Effector memory CD8-positive, alpha-beta T cell (primary cell): Measurements from ENCODE around the gene ZBTB14.

Source experiments
- ATAC-seq: fragments of 150-1000 bp; cut with Tn5 transposase; replicated peaks from 2 replicates; pipeline ENCODE4 v1.10.0; 2021; ENCODE audit warnings: mild to moderate bottlenecking, moderate library complexity
- DNase-seq, 3 experiments: peaks; one replicate each; pipeline ENCODE4 v3.0.0; 2021
- H3K27ac Mint-ChIP-seq, 2 donors: one replicate each; pipeline ENCODE4 v1.8.0; 2022; ENCODE audit warnings: mild to moderate bottlenecking in 2 of 2, mixed read lengths in 2 of 2, moderate library complexity in 2 of 2
- H3K27me3 Mint-ChIP-seq, 2 donors: one replicate each; pipeline ENCODE4 v1.8.0; 2022; ENCODE audit warnings: mixed read lengths in 2 of 2
- H3K36me3 Mint-ChIP-seq: one replicate; pipeline ENCODE4 v1.8.0; 2022; ENCODE audit warnings: mild to moderate bottlenecking, moderate library complexity, mixed read lengths; ENCODE audit not compliant: insufficient read depth
- H3K4me1 Mint-ChIP-seq, 2 donors: one replicate each; pipeline ENCODE4 v1.8.0; 2022; ENCODE audit warnings: low read depth in 2 of 2, mixed read lengths in 2 of 2
- H3K4me3 Mint-ChIP-seq, 2 donors: one replicate each; pipeline ENCODE4 v1.8.0; 2022; ENCODE audit warnings: mild to moderate bottlenecking in 2 of 2, mixed read lengths in 2 of 2, moderate library complexity in 2 of 2
- H3K9me3 Mint-ChIP-seq, 2 donors: one replicate each; pipeline ENCODE4 v1.8.0; 2022; ENCODE audit warnings: mixed read lengths in 2 of 2
- total RNA-seq, 9 experiments: gene quantifications; one replicate each; lab custom pipeline; 2026; lab: John Stamatoyannopoulos, UW

Gene ZBTB14
- total RNA-seq = 23.3 to 72.2 (median 39.0) reads per million in 9 experiments

DNA sequence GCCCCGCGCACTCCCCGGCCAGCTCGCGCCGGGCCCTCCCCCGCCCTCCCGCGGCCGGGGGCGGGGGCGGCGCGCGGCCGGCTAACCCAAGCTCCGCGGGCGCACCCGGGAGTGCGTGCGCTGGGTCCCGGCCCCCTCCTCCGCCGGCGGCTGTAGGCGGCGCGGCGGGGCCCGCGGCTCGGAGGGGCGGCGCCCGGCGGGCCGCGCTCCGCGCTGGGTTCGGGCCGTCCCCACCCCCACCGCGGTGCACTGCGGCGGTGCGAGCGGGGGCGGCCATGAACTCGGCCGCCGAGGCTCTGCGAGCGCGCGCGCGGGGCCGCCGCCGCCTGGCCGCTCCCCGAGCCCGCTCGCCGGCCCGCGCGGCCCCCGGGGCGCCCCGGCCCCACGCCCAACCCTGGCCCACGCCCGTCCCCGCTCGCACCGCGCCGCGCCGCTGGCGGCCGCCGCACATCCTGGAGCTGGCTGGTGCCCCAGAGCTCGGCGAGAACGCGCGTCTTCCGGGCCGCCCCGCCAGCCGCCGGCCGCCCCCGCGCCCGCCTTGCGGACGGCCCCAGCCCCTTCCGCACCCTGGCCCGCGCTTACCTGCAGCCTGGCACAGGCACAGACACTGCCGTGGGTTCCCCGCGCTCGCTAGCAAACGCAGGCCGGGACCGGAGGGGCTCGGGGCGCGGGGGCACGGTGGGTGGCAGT lies at the start of gene ZBTB14:
TSS of gene ZBTB14 (minus strand) at position 496 of the 690 bp plus-strand sequence. CDS start 2,480 bp downstream, outside the sequence.
- peak; percentile 64 to 73 (median 73) for DNase-seq
- Mint-ChIP-seq H3K27me3 (peaks cover under 1 to 5% of the 10 kb centered on the region in 2 donors), H3K27ac (peak within 1 kb of the TSS; percentile 98 to 99), H3K4me3 (peak within 1 kb of the TSS; percentile 96 to 97), H3K9me3 (no peaks in the 10 kb centered on the region), H3K4me1 (peaks cover 11 to 38% of the 10 kb centered on the region in 2 donors), H3K36me3 (peaks cover 36% of the 10 kb centered on the region)
- ATAC-seq = peak; percentile 45

DNA sequence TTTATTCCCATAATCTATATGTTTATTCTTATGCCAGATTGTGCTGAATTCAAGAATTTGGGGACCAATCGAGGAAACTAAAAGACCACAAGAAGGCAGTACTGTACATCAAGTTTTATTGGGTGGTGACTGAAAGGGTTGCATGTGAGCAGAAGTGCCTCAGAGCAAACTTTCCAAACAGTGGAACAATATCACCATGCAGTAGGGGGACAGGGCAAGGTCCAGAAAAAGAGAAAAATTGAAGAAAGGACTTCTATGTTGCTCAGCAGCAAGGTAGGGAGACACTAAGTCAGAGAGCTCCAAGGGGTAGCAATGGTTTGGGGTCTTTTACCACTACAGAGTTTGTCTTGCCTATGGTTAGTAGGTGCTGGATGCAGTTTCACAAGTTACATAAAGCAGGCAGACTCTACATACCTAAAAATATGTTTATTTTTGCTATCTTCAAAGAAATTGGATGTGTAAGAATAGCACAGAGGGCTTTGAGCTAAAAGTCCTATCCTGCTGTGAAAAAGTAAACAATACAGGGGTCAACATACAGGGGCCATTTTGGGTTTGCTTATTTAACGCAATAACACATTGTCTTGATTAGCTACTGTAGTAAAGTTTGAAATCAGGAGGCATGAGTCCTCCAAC lies 43.8 kb upstream of the ZBTB14 start:
- Mint-ChIP-seq H3K4me1 (no peaks in the 10 kb centered on the region), H3K36me3 (no peaks in the 10 kb centered on the region), H3K9me3 (peaks cover 4 to 11% of the 10 kb centered on the region in 2 donors), H3K27ac (no peak overlapping the region), H3K4me3 (no peak overlapping the region), H3K27me3 (peaks cover 6% of the 10 kb centered on the region in 2 donors)
- ATAC-seq (no peak), DNase-seq (no peak)

GRCh38 chr18:5334456-5335075 lies 39.0 kb upstream of the ZBTB14 start:
- Mint-ChIP-seq H3K27me3 (no peaks in the 10 kb centered on the region), H3K9me3 (no peaks in the 10 kb centered on the region), H3K36me3 (no peaks in the 10 kb centered on the region), H3K27ac (no peak overlapping the region), H3K4me1 (no peaks in the 10 kb centered on the region), H3K4me3 (no peak overlapping the region)
- no peak for DNase-seq
- no peak for ATAC-seq

- Mint-ChIP-seq H3K4me3 (no peak overlapping the region), H3K9me3 (no peaks in the 10 kb centered on the region), H3K4me1 (no peaks in the 10 kb centered on the region), H3K36me3 (peaks cover 4% of the 10 kb centered on the region), H3K27ac (no peak overlapping the region), H3K27me3 (no peaks in the 10 kb centered on the region)
- ATAC-seq = no peak
- DNase-seq = no peak
Observed at GRCh38 chr18:5318061-5318700, 22.7 kb upstream of the ZBTB14 start.

GRCh38 chr18:5317186-5317585 lies 21.7 kb upstream of the ZBTB14 start:
- peaks cover 4% of the 10 kb centered on the region for H3K36me3 Mint-ChIP-seq
- no peak overlapping the region for H3K4me3 Mint-ChIP-seq
- H3K9me3 Mint-ChIP-seq = no peaks in the 10 kb centered on the region
- no peaks in the 10 kb centered on the region for H3K27me3 Mint-ChIP-seq
- H3K27ac Mint-ChIP-seq = no peak overlapping the region
- DNase-seq = no peak
- no peak for ATAC-seq
- no peaks in the 10 kb centered on the region for H3K4me1 Mint-ChIP-seq

- H3K27me3 Mint-ChIP-seq = no peaks in the 10 kb centered on the region
- DNase-seq (no peak), ATAC-seq (no peak)
- no peak overlapping the region for H3K27ac Mint-ChIP-seq
- H3K36me3 Mint-ChIP-seq = peaks cover 4% of the 10 kb centered on the region
- H3K4me3 Mint-ChIP-seq = no peak overlapping the region
- no peaks in the 10 kb centered on the region for H3K9me3 Mint-ChIP-seq
- H3K4me1 Mint-ChIP-seq = peaks cover 5 to 6% of the 10 kb centered on the region in 2 donors
Observed at GRCh38 chr18:5315838-5316237, 20.3 kb upstream of the ZBTB14 start.

DNA sequence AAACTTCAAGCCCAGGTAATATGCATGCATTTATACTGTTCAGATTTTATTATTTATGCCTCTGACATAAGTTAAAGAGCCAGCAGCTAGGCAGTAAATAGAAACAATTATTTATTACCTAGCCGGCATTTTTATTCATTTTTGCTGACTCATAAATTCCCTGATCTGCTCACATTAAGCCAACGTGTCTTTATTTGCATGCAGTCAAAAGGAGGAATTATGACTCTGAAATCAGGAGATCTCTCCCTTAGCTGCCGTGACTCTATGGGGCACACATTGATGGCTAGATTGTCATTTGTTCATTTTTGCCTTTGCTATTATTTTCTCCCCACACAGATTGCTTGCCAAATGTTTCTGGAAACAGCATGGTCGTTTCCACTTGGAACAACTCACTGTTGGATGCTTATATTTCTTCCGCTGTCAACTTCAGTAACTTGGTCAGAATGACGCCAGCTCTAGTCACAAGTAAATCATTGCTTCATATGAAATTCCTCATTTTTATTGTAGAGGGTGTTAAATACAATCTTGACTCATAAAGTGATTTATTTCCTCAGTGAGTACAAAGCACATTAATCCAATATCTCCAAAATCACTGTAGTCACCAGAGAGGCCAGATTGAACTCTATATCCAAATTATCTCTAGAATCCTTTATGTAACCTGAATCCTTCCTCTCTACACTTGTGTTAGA lies 15.9 kb upstream of the ZBTB14 start:
- DNase-seq = no peak
- no peak for ATAC-seq
- no peaks in the 10 kb centered on the region for H3K36me3 Mint-ChIP-seq
- peak overlapping the region in 1 of 2 donors; percentile 1 for H3K4me3 Mint-ChIP-seq
- peak overlapping the region in 1 of 2 donors; percentile 24 for H3K27ac Mint-ChIP-seq
- no peaks in the 10 kb centered on the region for H3K27me3 Mint-ChIP-seq
- no peaks in the 10 kb centered on the region for H3K9me3 Mint-ChIP-seq
- H3K4me1 Mint-ChIP-seq = peaks cover 15 to 21% of the 10 kb centered on the region in 2 donors

DNA sequence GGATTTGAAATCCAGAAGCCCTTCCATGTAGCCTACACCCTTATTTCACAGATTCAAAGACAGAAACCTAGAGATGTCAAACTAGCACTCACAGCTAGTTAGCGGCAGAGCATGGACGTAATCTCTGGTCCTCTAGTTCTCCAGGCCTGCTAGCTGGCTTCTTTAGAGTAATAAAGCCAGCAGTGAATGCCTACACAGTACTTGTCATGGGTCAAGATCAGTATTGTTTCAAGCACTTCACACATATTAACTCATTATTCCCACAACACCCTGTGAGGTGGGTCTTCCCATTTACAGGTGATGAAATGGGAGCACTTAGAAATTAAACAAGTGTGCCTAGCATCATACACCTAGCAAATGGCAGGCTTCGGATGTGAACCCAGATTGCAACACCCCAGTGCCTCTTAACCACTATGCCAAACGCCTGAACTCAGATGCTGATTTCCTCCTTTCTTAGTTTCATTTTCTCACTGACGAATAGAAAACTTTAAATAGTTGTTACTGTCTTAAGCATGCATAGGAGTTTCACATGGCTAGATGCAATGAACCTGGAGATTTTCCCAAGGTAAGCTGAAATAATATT lies 14.5 kb upstream of the ZBTB14 start:
- peak; percentile 98 for ATAC-seq
- H3K9me3 Mint-ChIP-seq = no peaks in the 10 kb centered on the region
- H3K27ac Mint-ChIP-seq = peak overlapping the region; percentile 91 to 94
- no peaks in the 10 kb centered on the region for H3K27me3 Mint-ChIP-seq
- DNase-seq = peak; percentile 20 to 33 (median 26)
- peaks cover 15 to 21% of the 10 kb centered on the region in 2 donors for H3K4me1 Mint-ChIP-seq
- H3K36me3 Mint-ChIP-seq = no peaks in the 10 kb centered on the region
- H3K4me3 Mint-ChIP-seq = peak overlapping the region; percentile 68 to 80

DNA sequence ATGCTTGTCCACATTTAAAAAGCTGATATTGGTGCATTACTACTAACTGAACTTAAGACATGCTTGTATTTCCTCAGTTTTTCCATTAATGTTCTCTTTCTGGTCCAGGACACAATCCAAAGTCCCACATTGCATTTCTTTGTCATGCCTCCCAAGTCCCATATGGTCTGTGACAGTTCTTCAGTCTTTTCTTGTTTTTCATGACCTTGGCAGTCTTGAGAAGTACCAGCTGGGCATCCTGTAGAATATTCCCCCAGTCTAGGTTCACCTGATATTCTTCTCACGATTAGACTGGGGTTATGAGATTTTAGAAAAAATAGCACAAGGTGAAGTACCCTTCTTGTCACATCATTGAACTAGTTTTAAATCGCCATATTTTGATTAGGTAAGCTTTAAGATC lies 10.3 kb upstream of the ZBTB14 start:
- no peak overlapping the region for H3K4me3 Mint-ChIP-seq
- H3K27ac Mint-ChIP-seq = no peak overlapping the region
- H3K4me1 Mint-ChIP-seq = peaks cover 10 to 15% of the 10 kb centered on the region in 2 donors
- no peaks in the 10 kb centered on the region for H3K9me3 Mint-ChIP-seq
- no peaks in the 10 kb centered on the region for H3K36me3 Mint-ChIP-seq
- no peak for ATAC-seq
- peaks cover 27 to 36% of the 10 kb centered on the region in 2 donors for H3K27me3 Mint-ChIP-seq
- DNase-seq = no peak

DNA sequence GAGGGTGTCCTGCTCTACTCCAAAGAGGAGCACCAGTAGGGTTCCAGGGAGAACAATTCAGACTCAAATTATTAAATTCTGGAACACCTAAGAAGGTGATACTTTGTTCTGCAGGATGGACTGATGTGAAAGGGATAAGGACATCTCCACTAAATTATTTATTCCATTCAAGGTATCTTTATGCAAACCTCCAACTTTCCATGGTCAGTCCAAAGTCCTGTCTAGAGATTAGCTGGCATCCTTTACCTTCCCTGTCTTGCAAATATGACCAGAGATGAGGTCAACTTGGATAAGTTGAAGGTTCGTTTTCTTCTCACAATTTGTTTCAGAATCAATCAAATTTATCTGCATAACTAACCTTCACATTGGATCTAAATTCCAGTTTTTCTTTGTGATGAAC lies 8.7 kb upstream of the ZBTB14 start:
- H3K4me1 Mint-ChIP-seq = peaks cover under 1 to 2% of the 10 kb centered on the region in 2 donors
- DNase-seq (no peak), ATAC-seq (no peak)
- H3K4me3 Mint-ChIP-seq = no peak overlapping the region
- H3K9me3 Mint-ChIP-seq = no peaks in the 10 kb centered on the region
- H3K36me3 Mint-ChIP-seq = no peaks in the 10 kb centered on the region
- no peak overlapping the region for H3K27ac Mint-ChIP-seq
- H3K27me3 Mint-ChIP-seq = peaks cover 33 to 42% of the 10 kb centered on the region in 2 donors

DNA sequence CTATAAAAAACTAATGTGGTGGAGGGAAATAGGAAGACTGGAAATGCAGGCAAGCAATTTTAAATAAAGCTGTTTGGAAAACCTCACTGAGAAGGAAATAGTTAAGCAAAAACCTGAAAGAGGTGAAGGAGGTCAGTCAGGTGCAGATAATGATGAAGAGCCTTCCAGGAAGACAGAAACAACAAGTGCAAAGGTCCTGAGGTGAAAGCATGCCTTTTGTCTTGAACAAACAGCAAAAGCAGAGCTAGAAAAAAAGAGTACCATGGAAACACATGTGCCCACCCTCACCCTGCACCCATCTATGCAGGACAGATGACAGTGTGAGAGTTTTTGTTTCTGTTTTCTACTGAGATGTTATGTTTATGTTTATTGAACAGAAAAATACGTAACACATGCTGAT lies 8.1 kb upstream of the ZBTB14 start:
- no peaks in the 10 kb centered on the region for H3K36me3 Mint-ChIP-seq
- peaks cover 33 to 42% of the 10 kb centered on the region in 2 donors for H3K27me3 Mint-ChIP-seq
- no peaks in the 10 kb centered on the region for H3K9me3 Mint-ChIP-seq
- no peak overlapping the region for H3K4me3 Mint-ChIP-seq
- DNase-seq (no peak), ATAC-seq (no peak)
- no peaks in the 10 kb centered on the region for H3K4me1 Mint-ChIP-seq
- H3K27ac Mint-ChIP-seq = no peak overlapping the region

DNA sequence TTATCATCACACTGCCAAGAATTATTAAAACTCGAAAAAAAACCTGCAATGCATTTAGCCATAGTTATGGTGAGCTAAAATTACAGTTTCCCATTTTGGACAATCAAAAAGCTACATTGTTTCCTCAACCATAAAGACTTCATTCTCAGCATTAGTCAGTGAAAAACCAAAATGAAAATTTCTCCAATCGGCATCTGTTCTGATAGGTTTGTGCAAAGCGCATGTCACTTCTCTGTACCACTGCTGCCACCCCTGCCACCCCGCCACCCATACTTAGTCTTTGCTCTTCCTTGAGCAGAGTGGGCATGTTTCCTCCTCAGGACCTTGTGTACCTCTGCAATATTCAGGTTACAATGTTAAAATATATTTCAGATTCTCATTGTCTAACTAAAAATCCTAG lies 7.1 kb upstream of the ZBTB14 start:
- peaks cover 0 to 3% of the 10 kb centered on the region in 2 donors for H3K4me1 Mint-ChIP-seq

More for the DNA sequence above, 7.1 kb upstream of the ZBTB14 start:
- no peak overlapping the region for H3K4me3 Mint-ChIP-seq
- H3K9me3 Mint-ChIP-seq = no peaks in the 10 kb centered on the region
- no peak for DNase-seq
- H3K36me3 Mint-ChIP-seq = no peaks in the 10 kb centered on the region
- no peak overlapping the region for H3K27ac Mint-ChIP-seq
- ATAC-seq = no peak
- H3K27me3 Mint-ChIP-seq = peaks cover 33 to 42% of the 10 kb centered on the region in 2 donors
